GM20000 (cell line): Measurements from ENCODE around the gene TMC8.
"Not testable (repeated sequence)": the region's sequence is repeated elsewhere in the genome, so short reads cannot be mapped to it uniquely, and the experiment has no call there.

Source experiments
- DNase-seq: peaks from one replicate; pipeline ENCODE4 v3.0.0; 2012; ENCODE audit warnings: low spot score
- TF ChIP-seq, protein P1 (sequence below): IDR thresholded peaks from 2 replicates; pipeline ENCODE4 v1.5.1; 2012; ENCODE audit warnings: mild to moderate bottlenecking, control low read depth; ENCODE audit errors: extremely low read depth, missing control alignments

TMC8 gene

GRCh38 chr17:78114831-78115723 is 15.5 kb upstream of the TMC8 start:
- TF ChIP-seq, protein P1, sequence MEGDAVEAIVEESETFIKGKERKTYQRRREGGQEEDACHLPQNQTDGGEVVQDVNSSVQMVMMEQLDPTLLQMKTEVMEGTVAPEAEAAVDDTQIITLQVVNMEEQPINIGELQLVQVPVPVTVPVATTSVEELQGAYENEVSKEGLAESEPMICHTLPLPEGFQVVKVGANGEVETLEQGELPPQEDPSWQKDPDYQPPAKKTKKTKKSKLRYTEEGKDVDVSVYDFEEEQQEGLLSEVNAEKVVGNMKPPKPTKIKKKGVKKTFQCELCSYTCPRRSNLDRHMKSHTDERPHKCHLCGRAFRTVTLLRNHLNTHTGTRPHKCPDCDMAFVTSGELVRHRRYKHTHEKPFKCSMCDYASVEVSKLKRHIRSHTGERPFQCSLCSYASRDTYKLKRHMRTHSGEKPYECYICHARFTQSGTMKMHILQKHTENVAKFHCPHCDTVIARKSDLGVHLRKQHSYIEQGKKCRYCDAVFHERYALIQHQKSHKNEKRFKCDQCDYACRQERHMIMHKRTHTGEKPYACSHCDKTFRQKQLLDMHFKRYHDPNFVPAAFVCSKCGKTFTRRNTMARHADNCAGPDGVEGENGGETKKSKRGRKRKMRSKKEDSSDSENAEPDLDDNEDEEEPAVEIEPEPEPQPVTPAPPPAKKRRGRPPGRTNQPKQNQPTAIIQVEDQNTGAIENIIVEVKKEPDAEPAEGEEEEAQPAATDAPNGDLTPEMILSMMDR: no peak

GRCh38 chr17:78115803-78116202 is 14.8 kb upstream of the TMC8 start:
- not testable (repeated sequence) for DNase-seq

More at GRCh38 chr17:78114831-78115723, 15.5 kb upstream of the TMC8 start:
- peak; percentile 24 for DNase-seq

DNA sequence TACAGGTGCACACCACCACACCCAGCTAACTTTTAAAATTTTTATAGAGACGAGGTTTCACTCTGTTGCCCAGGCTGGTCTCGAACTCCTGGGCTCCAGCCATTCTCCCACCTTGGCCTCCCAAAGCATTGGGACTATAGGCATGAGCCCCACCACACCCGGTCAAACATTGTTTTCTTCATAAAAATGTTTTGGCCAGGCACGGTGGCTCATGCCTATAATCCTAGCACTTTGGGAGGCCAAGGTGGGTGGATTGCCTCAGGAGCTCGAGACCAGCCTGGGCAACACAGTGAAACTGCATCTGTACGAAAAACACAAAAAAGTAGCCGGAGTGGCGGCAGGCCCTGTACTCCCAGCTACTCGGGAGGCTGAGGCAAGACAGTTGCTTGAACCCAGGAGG is 14.2 kb upstream of the TMC8 start:
- TF ChIP-seq, protein P1: no peak
- DNase-seq: no peak

DNA sequence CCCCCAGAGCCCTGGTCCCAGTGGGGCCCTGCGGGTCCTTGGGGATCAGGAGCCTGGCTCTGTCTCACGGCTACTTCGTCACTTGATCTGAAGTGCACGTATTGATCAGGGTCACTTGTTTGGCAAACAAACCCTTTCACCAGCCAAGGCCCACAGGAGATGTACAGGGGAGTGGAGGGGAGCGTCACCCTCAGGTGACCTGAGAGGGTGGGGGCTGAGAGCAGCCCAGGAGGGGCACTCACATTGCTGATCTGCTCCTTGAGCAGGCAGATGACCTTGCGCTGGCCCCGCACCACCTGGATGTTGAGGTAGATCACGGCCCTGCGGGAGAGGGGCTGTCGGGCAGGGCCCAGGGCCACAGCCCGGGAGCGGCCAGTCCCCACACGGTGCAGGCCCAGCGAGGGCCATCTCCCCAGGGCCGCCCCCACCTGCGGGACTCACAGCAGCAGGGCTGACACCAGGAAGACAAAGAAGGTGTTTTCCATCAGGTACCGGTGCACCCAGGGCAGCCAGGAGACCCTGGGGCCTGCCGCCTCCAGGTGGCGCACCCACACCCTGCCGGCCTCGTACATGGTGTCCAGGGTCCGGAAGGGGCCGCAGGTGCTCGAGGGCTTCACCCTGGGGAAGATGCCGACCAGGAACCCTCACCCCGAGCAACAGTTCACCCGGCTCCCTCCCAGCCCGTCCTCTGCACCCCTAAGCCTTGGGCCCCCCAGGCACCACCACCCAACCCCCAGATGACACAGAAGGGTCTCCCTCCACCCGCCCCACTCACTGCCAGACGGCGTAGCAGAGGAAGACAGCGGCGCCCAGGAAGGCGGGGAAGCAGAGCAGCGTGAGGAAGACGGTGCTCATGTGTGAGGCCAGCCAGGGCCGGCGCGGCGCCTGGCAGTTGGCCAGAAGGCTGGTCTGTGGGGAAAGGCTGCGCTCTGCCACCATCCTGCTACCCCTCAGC is 13.3 kb upstream of the TMC8 start:
- TF ChIP-seq, protein P1: peak; percentile 40
- peak; percentile 22 for DNase-seq

GRCh38 chr17:78118801-78119241 is 11.8 kb upstream of the TMC8 start:
- TF ChIP-seq, protein P1: no peak
- DNase-seq: no peak

- DNase-seq: no peak
- TF ChIP-seq, protein P1: no peak
These were observed 10.0 kb upstream of the TMC8 start for GRCh38 chr17:78120537-78120936.

GRCh38 chr17:78120971-78121800 is 9.4 kb upstream of the TMC8 start:
- TF ChIP-seq, protein P1: no peak
- DNase-seq: no peak
